ENCODE data around the gene PAX4. TPM values are rescaled to one million over a fixed set of nuclear protein-coding genes. Genes with fewer than 3 reads are reported as not detected.

The PAX4 gene
- total and polyA plus RNA-seq, 9 of the 15 experiments (the other 6 are each of a cell fraction or from before 2014, with no cell fraction given): not detected

GRCh38 chr7:127588019-127588696 is 29.8 kb downstream of the PAX4 start, which contains the start of gene ARF5 (continued):
- peak; percentile 77; the same call in 1 of the 2 replicates for TF ChIP-seq GATAD2B (IDR thresholded peaks at IDR 0.05; ENCODE audit: borderline replicate concordance)
- no peak for TF ChIP-seq KAT2B (IDR thresholded peaks at IDR 0.05; ENCODE audit: low read depth, low read length)
- TF ChIP-seq ZBED1 (IDR thresholded peaks at IDR 0.05): no peak; the same call in 1 of the 2 replicates
- peak; percentile 17; the same call in 1 of the 2 replicates for TF ChIP-seq GTF2A2 (tag; IDR thresholded peaks at IDR 0.05)
- no peak for TF ChIP-seq PHB2 (IDR thresholded peaks at IDR 0.05; ENCODE audit: low read depth)
- TF ChIP-seq ZNF140 (CRISPR knock-in tag; IDR thresholded peaks at IDR 0.05): no peak
- 0 out of 2 replicates have a peak, but pooled peaks have one; percentile 38 for TF ChIP-seq ZNF133 (CRISPR knock-in tag; IDR thresholded peaks at IDR 0.05)
- TF ChIP-seq ZNF280A (IDR thresholded peaks at IDR 0.05; ENCODE audit: low read depth, partially characterized antibody): no peak
- no peak for TF ChIP-seq TFE3 (CRISPR knock-in tag; IDR thresholded peaks at IDR 0.05)
- no peak for TF ChIP-seq MCM7 (IDR thresholded peaks at IDR 0.05)
- peak; percentile 90; the same call in 1 of the 2 replicates for TF ChIP-seq KAT7 (CRISPR knock-in tag; IDR thresholded peaks at IDR 0.05; ENCODE audit: borderline replicate concordance)
- TF ChIP-seq FIP1L1 (IDR thresholded peaks at IDR 0.05; ENCODE audit: low read depth, low read length, poor library complexity, severe bottlenecking): peak; percentile 76
- no peak for TF ChIP-seq AFF4 (CRISPR knock-in tag; IDR thresholded peaks at IDR 0.05)
- TF ChIP-seq SETDB1 (IDR thresholded peaks at IDR 0.05; ENCODE audit: low read length): no peak
- no peak for TF ChIP-seq CREB3L1 (IDR thresholded peaks at IDR 0.05; ENCODE audit: borderline replicate concordance, low read depth)
- TF ChIP-seq ZNF24 (IDR thresholded peaks at IDR 0.05): no peak
- no peak for TF ChIP-seq ZNF668 (CRISPR knock-in tag; IDR thresholded peaks at IDR 0.05)
- TF ChIP-seq ZNF785 (CRISPR knock-in tag; IDR thresholded peaks at IDR 0.05): no peak
- TF ChIP-seq FOXM1 (IDR thresholded peaks at IDR 0.05; ENCODE audit: low read depth): no peak
- peak; percentile 9; the same call in 1 of the 2 replicates for TF ChIP-seq FOXM1 (CRISPR knock-in tag; IDR thresholded peaks at IDR 0.05; ENCODE audit: low read depth)

Measured in K562 (cell line).